Measurements from ENCODE around the gene MEF2B.
"Not testable (repeated sequence)": the region's sequence is repeated elsewhere in the genome, so short reads cannot be mapped to it uniquely, and the experiment has no call there.

The MEF2B gene

GRCh38 chr19:19192910-19193423 is 22.9 kb upstream of the MEF2B start:
- no peak for DNase-seq (ENCODE audit: low spot score)

GRCh38 chr19:19192078-19192882 is 22.2 kb upstream of the MEF2B start, which contains the start of the genes BORCS8 and RFXANK:
TSS of gene BORCS8 (minus strand) at chr19:19192152. CDS start at chr19:19192117, 35 bp downstream.
TSS of gene RFXANK (plus strand) at chr19:19192258. CDS start at chr19:19193947, 1,689 bp downstream.
- DNase-seq (ENCODE audit: low spot score): peak; percentile 98

GRCh38 chr19:19191768-19192077 is 21.7 kb upstream of the MEF2B start:
- DNase-seq (ENCODE audit: low spot score): peak; percentile 28

GRCh38 chr19:19186742-19187141 is 16.7 kb upstream of the MEF2B start:
- DNase-seq (ENCODE audit: low spot score): no peak

- DNase-seq (ENCODE audit: low spot score): peak; percentile 32
Observed at GRCh38 chr19:19185853-19186740, 16.0 kb upstream of the MEF2B start.

GRCh38 chr19:19181488-19181998 is 11.5 kb upstream of the MEF2B start:
- no peak for DNase-seq (ENCODE audit: low spot score)

- DNase-seq (ENCODE audit: low spot score): no peak
Observed at GRCh38 chr19:19179548-19180441, 9.7 kb upstream of the MEF2B start.

GRCh38 chr19:19176950-19177349 is 6.9 kb upstream of the MEF2B start:
- no peak for DNase-seq (ENCODE audit: low spot score)

- DNase-seq (ENCODE audit: low spot score): not testable (repeated sequence)
Observed at GRCh38 chr19:19173243-19173642, 3.2 kb upstream of the MEF2B start.

- DNase-seq (ENCODE audit: low spot score): no peak
Observed at GRCh38 chr19:19171821-19172532, 1.9 kb upstream of the MEF2B start.

- DNase-seq (ENCODE audit: low spot score): no peak
Observed at GRCh38 chr19:19170873-19171672, 1.0 kb upstream of the MEF2B start.

- DNase-seq (ENCODE audit: low spot score): no peak
Observed at GRCh38 chr19:19169236-19170052, 619 bp downstream of the MEF2B start.

- DNase-seq (ENCODE audit: low spot score): no peak
Observed at GRCh38 chr19:19167612-19168011, 2.5 kb downstream of the MEF2B start.

- DNase-seq (ENCODE audit: low spot score): no peak
Observed at GRCh38 chr19:19165396-19165795, 4.7 kb downstream of the MEF2B start.

- no peak for DNase-seq (ENCODE audit: low spot score)
Observed at GRCh38 chr19:19162495-19162894, 7.6 kb downstream of the MEF2B start.

GRCh38 chr19:19160461-19161035 is 9.5 kb downstream of the MEF2B start:
- no peak for DNase-seq (ENCODE audit: low spot score)

GRCh38 chr19:19159534-19159933 is 10.5 kb downstream of the MEF2B start:
- no peak for DNase-seq (ENCODE audit: low spot score)

- no peak for DNase-seq (ENCODE audit: low spot score)
Observed at GRCh38 chr19:19157808-19158207, 12.3 kb downstream of the MEF2B start.
